H1 (cell line): ENCODE data around the gene B3GALT5. TPM values are rescaled to one million over a fixed set of nuclear protein-coding genes. Genes with fewer than 3 reads are reported as not detected.

Experiments used
- CTCF ChIA-PET: fragments of 300-600 bp; sonication (Branson Sonifier 250); formaldehyde crosslinking; loops from one replicate; lab custom pipeline; 2021; ENCODE audit not compliant: partially characterized antibody; lab: Charles Lee
- POLR2A ChIA-PET: fragments of 300-600 bp; sonication (Branson Sonifier 250); formaldehyde crosslinking; loops from one replicate; lab custom pipeline; 2021; ENCODE audit warnings: inconsistent platforms; ENCODE audit not compliant: partially characterized antibody; lab: Charles Lee
- DNase-seq, 2 experiments: peaks; one replicate each; pipeline versions ENCODE4 v3.0.0 to v3.0.0-alpha.2; 2010 to 2022; ENCODE audit warnings: low spot score in 2 of 2, low read depth in 1 of 2, mixed read lengths in 1 of 2
- FAIRE-seq: peaks from 2 replicates; lab custom pipeline; 2011; peaks lifted over from hg19 to GRCh38; lab: Jason Lieb, UNC
- H2AFZ ChIP-seq: 2 replicates; pipeline ENCODE4 v1.8.1; 2012; ENCODE audit warnings: low read length, inconsistent platforms
- H2AK5ac ChIP-seq: 2 replicates; pipeline ENCODE4 v1.6.1; 2013; ENCODE audit warnings: low read depth, low read length
- H2BK120ac ChIP-seq: replicated peaks from 2 replicates; pipeline ENCODE3; 2013; ENCODE audit warnings: low read depth, low read length, inconsistent platforms
- H2BK12ac ChIP-seq: 2 replicates; pipeline ENCODE4 v1.6.1; 2013; ENCODE audit warnings: low read depth, low read length
- H2BK15ac ChIP-seq: 2 replicates; pipeline ENCODE4 v1.6.1; 2013; ENCODE audit warnings: low read length
- H2BK20ac ChIP-seq: 2 replicates; pipeline ENCODE4 v1.6.1; 2013; ENCODE audit warnings: low read length
- H2BK5ac ChIP-seq: 2 replicates; pipeline ENCODE4 v1.6.1; 2013; ENCODE audit warnings: low read depth, low read length
- H3K14ac ChIP-seq: 2 replicates; pipeline ENCODE4 v1.6.1; 2013; ENCODE audit warnings: inconsistent platforms; ENCODE audit not compliant: insufficient read length
- H3K18ac ChIP-seq: 2 replicates; pipeline ENCODE4 v1.6.1; 2013; ENCODE audit warnings: low read length; ENCODE audit errors: extremely low read depth
- H3K23ac ChIP-seq: 2 replicates; pipeline ENCODE4 v1.6.1; 2013; ENCODE audit warnings: inconsistent platforms; ENCODE audit not compliant: insufficient read length
- H3K23me2 ChIP-seq: 2 replicates; pipeline ENCODE4 v1.6.1; 2013; ENCODE audit warnings: low read depth, low read length
- H3K27ac ChIP-seq: 2 replicates; pipeline ENCODE4 v1.6.1; 2011; ENCODE audit warnings: low read depth, low read length, inconsistent platforms
- H3K27me3 ChIP-seq, 4 experiments: replicated peaks in 1 of 4; 1 replicate in 1 of 4; 2 replicates in 3 of 4; pipeline versions ENCODE4 v1.6.1 to v1.8.1; 2011 to 2013; ENCODE audit warnings: low read length in 3 of 4, mild to moderate bottlenecking in 3 of 4, inconsistent platforms in 2 of 4, mixed read lengths in 2 of 4, moderate library complexity in 1 of 4; ENCODE audit not compliant: control insufficient read depth in 3 of 4, insufficient read depth in 3 of 4; ENCODE audit errors: extremely low read depth in 1 of 4
- H3K36me3 ChIP-seq, 4 experiments: 2 replicates each; pipeline versions ENCODE4 v1.6.1 to v1.8.1; 2011 to 2013; ENCODE audit warnings: mild to moderate bottlenecking in 4 of 4, low read length in 3 of 4, moderate library complexity in 2 of 4, control low read depth in 1 of 4, inconsistent platforms in 1 of 4; ENCODE audit not compliant: insufficient read depth in 4 of 4, control insufficient read depth in 2 of 4
- H3K4ac ChIP-seq: replicated peaks from 2 replicates; pipeline ENCODE3; 2013; ENCODE audit warnings: low read length, low read depth, mixed read lengths, inconsistent platforms; ENCODE audit not compliant: insufficient read length
- H3K4me1 ChIP-seq, 4 experiments: replicated peaks in 1 of 4; 1 replicate in 1 of 4; 2 replicates in 3 of 4; pipeline versions ENCODE4 v1.6.1 to v1.8.1; 2011 to 2013; ENCODE audit warnings: low read length in 3 of 4, inconsistent platforms in 2 of 4, mixed read lengths in 1 of 4; ENCODE audit not compliant: insufficient read depth in 4 of 4, control insufficient read depth in 3 of 4
- H3K4me2 ChIP-seq, 2 experiments: 2 replicates each; pipeline versions ENCODE4 v1.6.1 to v1.8.1; 2011 to 2013; ENCODE audit warnings: low read depth in 2 of 2, low read length in 2 of 2, control low read depth in 1 of 2, inconsistent platforms in 1 of 2, mild to moderate bottlenecking in 1 of 2; ENCODE audit not compliant: insufficient read depth in 1 of 2
- H3K4me3 ChIP-seq, 4 experiments: fragments of 200-600, 300-600 bp in 1 of 4; sonication (generic), shearing (Covaris generic), sonication (Bioruptor Twin) in 1 of 4; 2 replicates each; pipeline versions ENCODE4 v1.5.1 to v1.8.1; 2011 to 2016; ENCODE audit warnings: low read length in 4 of 4, low read depth in 3 of 4, control low read depth in 2 of 4, inconsistent platforms in 2 of 4, mild to moderate bottlenecking in 2 of 4, mixed read lengths in 1 of 4, moderate library complexity in 1 of 4; ENCODE audit not compliant: insufficient read depth in 2 of 4; ENCODE audit errors: extremely low read depth in 1 of 4
- H3K56ac ChIP-seq: replicated peaks from 2 replicates; pipeline ENCODE3; 2013; ENCODE audit warnings: low read depth, mild to moderate bottlenecking, mixed read lengths, low read length, inconsistent platforms; ENCODE audit not compliant: insufficient read length
- H3K79me1 ChIP-seq: 2 replicates; pipeline ENCODE4 v1.6.1; 2013; ENCODE audit warnings: low read depth, low read length, control low read depth
- H3K79me2 ChIP-seq, 2 experiments: 2 replicates each; pipeline versions ENCODE4 v1.6.1 to v1.8.1; 2012 to 2013; ENCODE audit warnings: low read length in 2 of 2, mild to moderate bottlenecking in 2 of 2, inconsistent platforms in 1 of 2; ENCODE audit not compliant: insufficient read depth in 2 of 2, control insufficient read depth in 1 of 2
- H3K9ac ChIP-seq, 4 experiments: replicated peaks in 1 of 4; 1 replicate in 1 of 4; 2 replicates in 3 of 4; pipeline versions ENCODE4 v1.6.1 to v1.8.1; 2011 to 2013; ENCODE audit warnings: low read depth in 3 of 4, low read length in 3 of 4, control low read depth in 2 of 4, mild to moderate bottlenecking in 2 of 4, moderate library complexity in 2 of 4, inconsistent platforms in 1 of 4; ENCODE audit errors: extremely low read depth in 1 of 4
- H3K9me3 ChIP-seq, 2 experiments: 2 replicates each; pipeline versions ENCODE4 v1.6.1 to v1.8.1; 2012 to 2013; ENCODE audit warnings: mild to moderate bottlenecking in 2 of 2, moderate library complexity in 2 of 2, control low read depth in 1 of 2, inconsistent platforms in 1 of 2, low read depth in 1 of 2, low read length in 1 of 2, mixed read lengths in 1 of 2; ENCODE audit not compliant: insufficient read depth in 2 of 2
- H4K20me1 ChIP-seq, 2 experiments: replicated peaks in 1 of 2; 2 replicates each; pipeline versions ENCODE3 to v1.8.1; 2011 to 2013; ENCODE audit warnings: inconsistent platforms in 2 of 2, low read length in 2 of 2, mild to moderate bottlenecking in 1 of 2; ENCODE audit not compliant: insufficient read depth in 2 of 2, control insufficient read depth in 1 of 2
- H4K5ac ChIP-seq: 2 replicates; pipeline ENCODE4 v1.6.1; 2013; ENCODE audit warnings: low read length, low read depth, mixed read lengths, inconsistent platforms; ENCODE audit not compliant: insufficient read length
- H4K8ac ChIP-seq: 2 replicates; pipeline ENCODE4 v1.8.0; 2013; ENCODE audit warnings: mild to moderate bottlenecking, moderate library complexity, low read length, inconsistent platforms; ENCODE audit not compliant: insufficient read depth; ENCODE audit errors: extremely low read depth
- H4K91ac ChIP-seq: replicated peaks from 2 replicates; pipeline ENCODE3; 2013; ENCODE audit warnings: low read length, mixed read lengths, inconsistent platforms; ENCODE audit not compliant: insufficient read length
- BACH1 ChIP-seq: IDR thresholded peaks from 2 replicates; pipeline ENCODE4 v1.6.1; 2012; ENCODE audit warnings: low read length, improper control_type of control experiment
- BRCA1 ChIP-seq: IDR thresholded peaks from 2 replicates; pipeline ENCODE4 v1.6.1; 2012; ENCODE audit warnings: low read depth, low read length, improper control_type of control experiment
- CEBPB ChIP-seq: IDR thresholded peaks from 2 replicates; pipeline ENCODE4 v1.6.1; 2012; ENCODE audit warnings: low read depth, low read length
- CREB1 ChIP-seq: IDR thresholded peaks from 2 replicates; pipeline ENCODE4 v1.6.1; 2012; ENCODE audit warnings: inconsistent platforms
- FOSL1 ChIP-seq: IDR thresholded peaks from 2 replicates; pipeline ENCODE4 v1.6.1; 2011; ENCODE audit warnings: mild to moderate bottlenecking, low read depth, low read length, moderate library complexity; ENCODE audit not compliant: insufficient read depth
- GABPA ChIP-seq: IDR thresholded peaks from 2 replicates; pipeline ENCODE4 v1.6.1; 2011; ENCODE audit warnings: mild to moderate bottlenecking, low read length, moderate library complexity, borderline replicate concordance; ENCODE audit not compliant: insufficient read depth
- JUND ChIP-seq: IDR thresholded peaks from 2 replicates; pipeline ENCODE4 v1.6.1; 2011; ENCODE audit warnings: mild to moderate bottlenecking, improper control_type of control experiment, low read length
- KDM4A ChIP-seq: IDR thresholded peaks from one replicate; pipeline ENCODE4 v1.7.1; 2012; ENCODE audit warnings: low read depth, mild to moderate bottlenecking, moderate library complexity, low read length, inconsistent platforms; ENCODE audit not compliant: severe bottlenecking
- PHF8 ChIP-seq: fragments of 200-600 bp; sonication (generic); conservative IDR thresholded peaks from 2 replicates; pipeline ENCODE4 v1.7.1; 2012; ENCODE audit warnings: low read depth, mild to moderate bottlenecking, inconsistent platforms, low read length, moderate library complexity
- POLR2AphosphoS5 ChIP-seq: IDR thresholded peaks from 2 replicates; pipeline ENCODE4 v1.6.1; 2011; ENCODE audit warnings: low read depth, low read length
- RBBP5 ChIP-seq: IDR thresholded peaks from 2 replicates; pipeline ENCODE4 v1.7.1; 2012; ENCODE audit warnings: low read depth, mild to moderate bottlenecking, inconsistent platforms, low read length, moderate library complexity, borderline replicate concordance
- RNF2 ChIP-seq: fragments of 200-900, 300-1000 bp; sonication (generic); IDR thresholded peaks from 2 replicates; pipeline ENCODE4 v1.7.1; 2016; ENCODE audit warnings: borderline replicate concordance, low read depth, mild to moderate bottlenecking, antibody characterized with exemption, low read length; ENCODE audit not compliant: poor library complexity, severe bottlenecking; ENCODE audit errors: missing control alignments
- SAP30 ChIP-seq: fragments of 300-600 bp; sonication (generic); IDR thresholded peaks from 2 replicates; pipeline ENCODE4 v1.7.1; 2012; ENCODE audit warnings: low read length, moderate library complexity, mild to moderate bottlenecking, inconsistent platforms; ENCODE audit not compliant: insufficient read depth, insufficient replicate concordance
- whole genome bisulfite sequencing, 2 experiments: shearing (Covaris generic) in 1 of 2; methylation state at CpG; one replicate each; pipeline versions ENCODE4 v1.1.6 to v1.1.7; 2013 to 2015; ENCODE audit warnings: low lambda C conversion rate in 2 of 2, mixed read lengths in 2 of 2, inconsistent platforms in 1 of 2, low coverage in 1 of 2, missing lambda C conversion rate in 1 of 2; ENCODE audit not compliant: insufficient replicate concordance in 2 of 2, insufficient coverage in 1 of 2, insufficient read length in 1 of 2; ENCODE audit errors: extremely low coverage in 1 of 2, missing lambda C conversion rate in 1 of 2; 5-methylcytosine and 5-hydroxymethylcytosine counted together
- polyA plus RNA-seq, 7 experiments: library from polyadenylated mRNA; depleted of rRNA in 3 of 7; stranded (reverse) in 5 of 7; unstranded in 2 of 7; fragments of >200 nt in 5 of 7; fragments of 200-250 nt in 2 of 7; gene quantifications; 1 replicate in 5 of 7; 2 replicates in 1 of 7; 4 replicates in 1 of 7; pipeline versions ENCODE4 v1.2.1 to v1.2.3, GENCODE V29; 2011 to 2013; ENCODE audit warnings: missing spikeins in 2 of 7, mixed read lengths in 2 of 7
- total RNA-seq: library from RNA; stranded (reverse); fragmentation: NEBNext Ultra II Directional; extraction: Animal tissue kit (Norgen Biotek cat#: 25700); gene quantifications from 2 replicates; pipeline ENCODE4 v1.2.1, GENCODE V29; 2021

Gene B3GALT5
- total and polyA plus RNA-seq, 2 of the 8 experiments (the other 6 are each of a cell fraction or from before 2014, with no cell fraction given), result 11.9 to 25.1 TPM

DNA sequence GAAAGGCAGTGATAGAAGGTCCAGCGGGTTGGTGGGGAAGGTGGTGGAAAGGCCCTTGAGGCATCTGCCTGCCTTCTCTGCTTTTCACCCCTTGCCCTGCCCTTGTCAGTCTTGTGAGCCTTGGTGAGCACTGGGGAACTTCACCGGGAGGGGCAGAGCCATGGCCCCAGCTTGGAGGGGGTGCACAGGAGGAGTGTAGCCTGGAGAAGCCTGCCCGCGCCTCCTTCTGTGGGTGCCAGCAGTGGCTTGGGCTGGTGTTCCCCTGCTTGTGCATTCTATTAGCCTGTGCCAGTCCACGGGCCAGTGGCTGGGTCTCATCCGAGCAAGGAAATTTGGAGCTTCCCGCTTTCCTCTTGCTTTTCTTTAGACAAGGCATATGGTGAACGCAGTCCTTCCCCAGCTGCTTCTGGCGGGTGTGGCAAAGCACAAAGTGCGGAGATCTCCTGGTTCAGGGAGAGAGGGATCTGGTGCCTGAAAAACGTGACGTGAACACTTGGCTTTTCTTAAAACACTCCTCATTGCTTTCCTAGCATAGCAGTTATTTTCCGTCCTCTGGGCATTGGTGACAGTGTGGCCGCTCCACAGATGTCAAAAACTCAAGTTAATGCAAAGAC is 10.6 kb upstream of the B3GALT5 start:
- H4K20me1 ChIP-seq, result no peaks in the 10 kb centered on the region
- H2AK5ac ChIP-seq, result no peak overlapping the region; the same call in 1 of the 2 replicates
- no peak overlapping the region for H3K4ac ChIP-seq
- H3K4me2 ChIP-seq, result no peak overlapping the region
- H2BK12ac ChIP-seq, result no peak overlapping the region; the same call in 1 of the 2 replicates
- H4K5ac ChIP-seq, result no peak overlapping the region
- no peaks in the 10 kb centered on the region; a peak in 1 of 7 replicates for H3K4me1 ChIP-seq
- no peaks in the 10 kb centered on the region for H3K23me2 ChIP-seq
- no peaks in the 10 kb centered on the region for H3K79me1 ChIP-seq
- H3K27ac ChIP-seq, result no peak overlapping the region
- H2BK15ac ChIP-seq, result no peak overlapping the region
- no peak overlapping the region for H2BK20ac ChIP-seq
- ChIA-PET POLR2A (interaction anchor here (0.7 to 2.5 kb wide), 10 partner anchors 9 to 52 kb away, joined by 3 to 16 read pairs (median 4); no protein-coding TSS in a partner anchor), CTCF (interaction anchor here (2.1 kb wide), 1 partner anchor 22 kb away, joined by 10 read pairs; no protein-coding TSS in a partner anchor)
- H3K36me3 ChIP-seq, result peaks cover 0 to 25% (median 8%) of the 10 kb centered on the region in 4 experiments; a peak in 4 of 8 replicates
- no peak overlapping the region for H3K56ac ChIP-seq
- FAIRE-seq (no peak), DNase-seq (no peak)
- no peak overlapping the region for H3K4me3 ChIP-seq
- H3K9ac ChIP-seq, result no peak overlapping the region
- no peaks in the 10 kb centered on the region for H3K79me2 ChIP-seq
- no peak overlapping the region for H3K23ac ChIP-seq
- H3K14ac ChIP-seq, result no peak overlapping the region
- no peaks in the 10 kb centered on the region; a peak in 1 of 4 replicates for H3K9me3 ChIP-seq
- H3K18ac ChIP-seq, result peak overlapping the region; percentile 22; the same call in 1 of the 2 replicates
- peak overlapping the region; percentile 40; the same call in 1 of the 2 replicates for H4K8ac ChIP-seq
- no peaks in the 10 kb centered on the region for H3K27me3 ChIP-seq
- H2BK120ac ChIP-seq, result no peak overlapping the region
- H2AFZ ChIP-seq, result no peak overlapping the region
- peak overlapping the region; percentile 60; the same call in 1 of the 2 replicates for H2BK5ac ChIP-seq
- WGBS, 2 experiments, result 95% methylated on average over 14 of the region's 14 CpGs; no CpG with 5 or more reads in 1 of the 2 experiments
- peak overlapping the region; percentile 18 for H4K91ac ChIP-seq
- TF ChIP-seq CEBPB (no peak), CREB1 (no peak), GABPA (no peak), FOSL1 (no peak), RNF2 (no peak), SAP30 (no peak), PHF8 (no peak), BRCA1 (no peak), KDM4A (no peak), BACH1 (no peak), RBBP5 (no peak), JUND (no peak), POLR2AphosphoS5 (no peak)
